H1 (cell line): ENCODE results near the gene SLMAP. TPM values are rescaled to one million over a fixed set of nuclear protein-coding genes. Genes with fewer than 3 reads are reported as not detected.

Source experiments
- CTCF ChIA-PET: fragments of 300-600 bp; sonication (Branson Sonifier 250); formaldehyde crosslinking; loops from one replicate; lab custom pipeline; 2021; ENCODE audit not compliant: partially characterized antibody; lab: Charles Lee
- POLR2A ChIA-PET: fragments of 300-600 bp; sonication (Branson Sonifier 250); formaldehyde crosslinking; loops from one replicate; lab custom pipeline; 2021; ENCODE audit warnings: inconsistent platforms; ENCODE audit not compliant: partially characterized antibody; lab: Charles Lee
- DNase-seq, 2 experiments: peaks; one replicate each; pipeline versions ENCODE4 v3.0.0 to v3.0.0-alpha.2; 2010 to 2022; ENCODE audit warnings: low spot score in 2 of 2, low read depth in 1 of 2, mixed read lengths in 1 of 2
- FAIRE-seq: peaks from 2 replicates; lab custom pipeline; 2011; peaks lifted over from hg19 to GRCh38; lab: Jason Lieb, UNC
- H2AFZ ChIP-seq: 2 replicates; pipeline ENCODE4 v1.8.1; 2012; ENCODE audit warnings: low read length, inconsistent platforms
- H2AK5ac ChIP-seq: 2 replicates; pipeline ENCODE4 v1.6.1; 2013; ENCODE audit warnings: low read depth, low read length
- H2BK120ac ChIP-seq: replicated peaks from 2 replicates; pipeline ENCODE3; 2013; ENCODE audit warnings: low read depth, low read length, inconsistent platforms
- H2BK12ac ChIP-seq: 2 replicates; pipeline ENCODE4 v1.6.1; 2013; ENCODE audit warnings: low read depth, low read length
- H2BK15ac ChIP-seq: 2 replicates; pipeline ENCODE4 v1.6.1; 2013; ENCODE audit warnings: low read length
- H2BK20ac ChIP-seq: 2 replicates; pipeline ENCODE4 v1.6.1; 2013; ENCODE audit warnings: low read length
- H2BK5ac ChIP-seq: 2 replicates; pipeline ENCODE4 v1.6.1; 2013; ENCODE audit warnings: low read depth, low read length
- H3K14ac ChIP-seq: 2 replicates; pipeline ENCODE4 v1.6.1; 2013; ENCODE audit warnings: inconsistent platforms; ENCODE audit not compliant: insufficient read length
- H3K18ac ChIP-seq: 2 replicates; pipeline ENCODE4 v1.6.1; 2013; ENCODE audit warnings: low read length; ENCODE audit errors: extremely low read depth
- H3K23ac ChIP-seq: 2 replicates; pipeline ENCODE4 v1.6.1; 2013; ENCODE audit warnings: inconsistent platforms; ENCODE audit not compliant: insufficient read length
- H3K23me2 ChIP-seq: 2 replicates; pipeline ENCODE4 v1.6.1; 2013; ENCODE audit warnings: low read depth, low read length
- H3K27ac ChIP-seq: 2 replicates; pipeline ENCODE4 v1.6.1; 2011; ENCODE audit warnings: low read depth, low read length, inconsistent platforms
- H3K27me3 ChIP-seq, 4 experiments: replicated peaks in 1 of 4; 1 replicate in 1 of 4; 2 replicates in 3 of 4; pipeline versions ENCODE4 v1.6.1 to v1.8.1; 2011 to 2013; ENCODE audit warnings: low read length in 3 of 4, mild to moderate bottlenecking in 3 of 4, inconsistent platforms in 2 of 4, mixed read lengths in 2 of 4, moderate library complexity in 1 of 4; ENCODE audit not compliant: control insufficient read depth in 3 of 4, insufficient read depth in 3 of 4; ENCODE audit errors: extremely low read depth in 1 of 4
- H3K36me3 ChIP-seq, 4 experiments: 2 replicates each; pipeline versions ENCODE4 v1.6.1 to v1.8.1; 2011 to 2013; ENCODE audit warnings: mild to moderate bottlenecking in 4 of 4, low read length in 3 of 4, moderate library complexity in 2 of 4, control low read depth in 1 of 4, inconsistent platforms in 1 of 4; ENCODE audit not compliant: insufficient read depth in 4 of 4, control insufficient read depth in 2 of 4
- H3K4ac ChIP-seq: replicated peaks from 2 replicates; pipeline ENCODE3; 2013; ENCODE audit warnings: low read length, low read depth, mixed read lengths, inconsistent platforms; ENCODE audit not compliant: insufficient read length
- H3K4me1 ChIP-seq, 4 experiments: replicated peaks in 1 of 4; 1 replicate in 1 of 4; 2 replicates in 3 of 4; pipeline versions ENCODE4 v1.6.1 to v1.8.1; 2011 to 2013; ENCODE audit warnings: low read length in 3 of 4, inconsistent platforms in 2 of 4, mixed read lengths in 1 of 4; ENCODE audit not compliant: insufficient read depth in 4 of 4, control insufficient read depth in 3 of 4
- H3K4me2 ChIP-seq, 2 experiments: 2 replicates each; pipeline versions ENCODE4 v1.6.1 to v1.8.1; 2011 to 2013; ENCODE audit warnings: low read depth in 2 of 2, low read length in 2 of 2, control low read depth in 1 of 2, inconsistent platforms in 1 of 2, mild to moderate bottlenecking in 1 of 2; ENCODE audit not compliant: insufficient read depth in 1 of 2
- H3K4me3 ChIP-seq, 4 experiments: fragments of 200-600, 300-600 bp in 1 of 4; sonication (generic), shearing (Covaris generic), sonication (Bioruptor Twin) in 1 of 4; 2 replicates each; pipeline versions ENCODE4 v1.5.1 to v1.8.1; 2011 to 2016; ENCODE audit warnings: low read length in 4 of 4, low read depth in 3 of 4, control low read depth in 2 of 4, inconsistent platforms in 2 of 4, mild to moderate bottlenecking in 2 of 4, mixed read lengths in 1 of 4, moderate library complexity in 1 of 4; ENCODE audit not compliant: insufficient read depth in 2 of 4; ENCODE audit errors: extremely low read depth in 1 of 4
- H3K56ac ChIP-seq: replicated peaks from 2 replicates; pipeline ENCODE3; 2013; ENCODE audit warnings: low read depth, mild to moderate bottlenecking, mixed read lengths, low read length, inconsistent platforms; ENCODE audit not compliant: insufficient read length
- H3K79me1 ChIP-seq: 2 replicates; pipeline ENCODE4 v1.6.1; 2013; ENCODE audit warnings: low read depth, low read length, control low read depth
- H3K79me2 ChIP-seq, 2 experiments: 2 replicates each; pipeline versions ENCODE4 v1.6.1 to v1.8.1; 2012 to 2013; ENCODE audit warnings: low read length in 2 of 2, mild to moderate bottlenecking in 2 of 2, inconsistent platforms in 1 of 2; ENCODE audit not compliant: insufficient read depth in 2 of 2, control insufficient read depth in 1 of 2
- H3K9ac ChIP-seq, 4 experiments: replicated peaks in 1 of 4; 1 replicate in 1 of 4; 2 replicates in 3 of 4; pipeline versions ENCODE4 v1.6.1 to v1.8.1; 2011 to 2013; ENCODE audit warnings: low read depth in 3 of 4, low read length in 3 of 4, control low read depth in 2 of 4, mild to moderate bottlenecking in 2 of 4, moderate library complexity in 2 of 4, inconsistent platforms in 1 of 4; ENCODE audit errors: extremely low read depth in 1 of 4
- H3K9me3 ChIP-seq, 2 experiments: 2 replicates each; pipeline versions ENCODE4 v1.6.1 to v1.8.1; 2012 to 2013; ENCODE audit warnings: mild to moderate bottlenecking in 2 of 2, moderate library complexity in 2 of 2, control low read depth in 1 of 2, inconsistent platforms in 1 of 2, low read depth in 1 of 2, low read length in 1 of 2, mixed read lengths in 1 of 2; ENCODE audit not compliant: insufficient read depth in 2 of 2
- H4K20me1 ChIP-seq, 2 experiments: replicated peaks in 1 of 2; 2 replicates each; pipeline versions ENCODE3 to v1.8.1; 2011 to 2013; ENCODE audit warnings: inconsistent platforms in 2 of 2, low read length in 2 of 2, mild to moderate bottlenecking in 1 of 2; ENCODE audit not compliant: insufficient read depth in 2 of 2, control insufficient read depth in 1 of 2
- H4K5ac ChIP-seq: 2 replicates; pipeline ENCODE4 v1.6.1; 2013; ENCODE audit warnings: low read length, low read depth, mixed read lengths, inconsistent platforms; ENCODE audit not compliant: insufficient read length
- H4K8ac ChIP-seq: 2 replicates; pipeline ENCODE4 v1.8.0; 2013; ENCODE audit warnings: mild to moderate bottlenecking, moderate library complexity, low read length, inconsistent platforms; ENCODE audit not compliant: insufficient read depth; ENCODE audit errors: extremely low read depth
- H4K91ac ChIP-seq: replicated peaks from 2 replicates; pipeline ENCODE3; 2013; ENCODE audit warnings: low read length, mixed read lengths, inconsistent platforms; ENCODE audit not compliant: insufficient read length
- CBX5 ChIP-seq: fragments of 300-800, 300-1000 bp; sonication (generic); IDR thresholded peaks from 2 replicates; pipeline ENCODE4 v1.7.1; 2016; ENCODE audit warnings: antibody characterized with exemption, low read length, low read depth
- CBX8 ChIP-seq: fragments of 300-800, 300-1000 bp; sonication (generic); IDR thresholded peaks from 2 replicates; pipeline ENCODE4 v1.7.1; 2016; ENCODE audit warnings: low read depth, low read length, borderline replicate concordance
- CHD1 ChIP-seq: IDR thresholded peaks from 2 replicates; pipeline ENCODE4 v1.6.1; 2012; ENCODE audit warnings: low read depth, low read length, improper control_type of control experiment
- CHD2 ChIP-seq: IDR thresholded peaks from 2 replicates; pipeline ENCODE4 v1.6.1; 2012; ENCODE audit warnings: low read length, improper control_type of control experiment
- CREB1 ChIP-seq: IDR thresholded peaks from 2 replicates; pipeline ENCODE4 v1.6.1; 2012; ENCODE audit warnings: inconsistent platforms
- EZH2 ChIP-seq: fragments of 200-600 bp; sonication (generic); IDR thresholded peaks from 2 replicates; pipeline ENCODE4 v1.7.1; 2012; ENCODE audit warnings: low read depth, mild to moderate bottlenecking, moderate library complexity, low read length, inconsistent platforms; ENCODE audit not compliant: severe bottlenecking
- KDM5A ChIP-seq: fragments of 200-600 bp; IDR thresholded peaks from 2 replicates; pipeline ENCODE4 v1.7.1; 2012; ENCODE audit warnings: mild to moderate bottlenecking, low read length, inconsistent platforms, mixed read lengths
- NRF1 ChIP-seq: IDR thresholded peaks from 2 replicates; pipeline ENCODE4 v1.6.1; 2011; ENCODE audit warnings: mild to moderate bottlenecking, low read depth, low read length, improper control_type of control experiment
- PHF8 ChIP-seq: fragments of 200-600 bp; sonication (generic); conservative IDR thresholded peaks from 2 replicates; pipeline ENCODE4 v1.7.1; 2012; ENCODE audit warnings: low read depth, mild to moderate bottlenecking, inconsistent platforms, low read length, moderate library complexity
- RNF2 ChIP-seq: fragments of 200-900, 300-1000 bp; sonication (generic); IDR thresholded peaks from 2 replicates; pipeline ENCODE4 v1.7.1; 2016; ENCODE audit warnings: borderline replicate concordance, low read depth, mild to moderate bottlenecking, antibody characterized with exemption, low read length; ENCODE audit not compliant: poor library complexity, severe bottlenecking; ENCODE audit errors: missing control alignments
- TBP ChIP-seq: IDR thresholded peaks from 2 replicates; pipeline ENCODE4 v1.6.1; 2011; ENCODE audit warnings: low read depth, low read length, improper control_type of control experiment
- WGBS, 2 experiments: shearing (Covaris generic) in 1 of 2; methylation state at CpG; one replicate each; pipeline versions ENCODE4 v1.1.6 to v1.1.7; 2013 to 2015; ENCODE audit warnings: low lambda C conversion rate in 2 of 2, mixed read lengths in 2 of 2, inconsistent platforms in 1 of 2, low coverage in 1 of 2, missing lambda C conversion rate in 1 of 2; ENCODE audit not compliant: insufficient replicate concordance in 2 of 2, insufficient coverage in 1 of 2, insufficient read length in 1 of 2; ENCODE audit errors: extremely low coverage in 1 of 2, missing lambda C conversion rate in 1 of 2; 5-methylcytosine and 5-hydroxymethylcytosine counted together
- polyA plus RNA-seq, 7 experiments: library from polyadenylated mRNA; depleted of rRNA in 3 of 7; stranded (reverse) in 5 of 7; unstranded in 2 of 7; fragments of >200 nt in 5 of 7; fragments of 200-250 nt in 2 of 7; gene quantifications; 1 replicate in 5 of 7; 2 replicates in 1 of 7; 4 replicates in 1 of 7; pipeline versions ENCODE4 v1.2.1 to v1.2.3, GENCODE V29; 2011 to 2013; ENCODE audit warnings: missing spikeins in 2 of 7, mixed read lengths in 2 of 7
- total RNA-seq: library from RNA; stranded (reverse); fragmentation: NEBNext Ultra II Directional; extraction: Animal tissue kit (Norgen Biotek cat#: 25700); gene quantifications from 2 replicates; pipeline ENCODE4 v1.2.1, GENCODE V29; 2021

The SLMAP gene
- total and polyA plus RNA-seq, 2 of the 8 experiments (the other 6 are each of a cell fraction or from before 2014, with no cell fraction given) = 13.6 to 70.4 TPM

DNA sequence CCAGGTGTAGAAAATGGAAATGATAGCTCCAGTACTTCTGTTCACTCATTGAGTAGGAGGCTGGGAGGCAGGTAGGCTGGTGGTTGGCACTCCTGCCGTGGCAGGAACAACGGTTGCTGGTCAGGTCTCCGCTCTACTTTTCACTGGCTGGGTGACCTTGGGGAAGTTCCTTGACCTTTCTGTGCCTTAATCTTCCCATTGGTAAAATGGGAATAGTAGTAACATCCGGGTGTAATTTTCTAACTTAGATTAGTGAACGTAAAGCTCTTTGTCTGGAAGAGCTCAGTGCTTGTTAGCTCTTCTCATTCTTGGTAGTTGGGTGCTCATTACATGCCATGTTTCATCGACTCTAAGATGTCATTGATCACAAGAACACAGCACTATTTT is 206.3 kb downstream of the SLMAP start:
- Histone ChIP-seq H4K5ac (no peak overlapping the region), H3K79me2 (no peaks in the 10 kb centered on the region), H3K79me1 (no peaks in the 10 kb centered on the region), H4K20me1 (no peaks in the 10 kb centered on the region), H3K27ac (no peak overlapping the region), H2BK120ac (no peak overlapping the region), H3K56ac (no peak overlapping the region), H4K8ac (no peak overlapping the region), H3K23me2 (no peaks in the 10 kb centered on the region), H3K4me2 (no peak overlapping the region), H2AFZ (no peak overlapping the region), H3K27me3 (no peaks in the 10 kb centered on the region), H3K36me3 (no peaks in the 10 kb centered on the region), H3K9ac (no peak overlapping the region), H2BK15ac (no peak overlapping the region), H2AK5ac (no peak overlapping the region), H3K23ac (no peak overlapping the region), H2BK12ac (peak overlapping the region; percentile 64; the same call in 1 of the 2 replicates), H2BK20ac (no peak overlapping the region), H3K4ac (no peak overlapping the region), H4K91ac (no peak overlapping the region), H3K4me1 (peaks cover 0 to 3% (median 0%) of the 10 kb centered on the region in 4 experiments; a peak in 2 of 7 replicates), H3K14ac (no peak overlapping the region), H2BK5ac (no peak overlapping the region), H3K18ac (no peak overlapping the region), H3K9me3 (no peaks in the 10 kb centered on the region), H3K4me3 (no peak overlapping the region)
- no peak for FAIRE-seq
- WGBS, 2 experiments = 90% methylated on average over 6 of the region's 6 CpGs; no CpG with 5 or more reads in 1 of the 2 experiments
- POLR2A ChIA-PET = interaction anchor here (1.0 to 1.5 kb wide), 4 partner anchors 9 to 35 kb away, joined by 3 to 4 read pairs (median 4); no protein-coding TSS in a partner anchor
- DNase-seq = no peak
- CTCF ChIA-PET = interaction anchor here (0.6 to 2.0 kb wide), 29 partner anchors 10 to 1139 kb away, joined by 3 to 10 read pairs (median 4); no protein-coding TSS in a partner anchor
- TF ChIP-seq CBX8 (no peak), EZH2 (no peak), RNF2 (no peak), CHD2 (no peak), PHF8 (no peak), CBX5 (no peak), CREB1 (no peak), TBP (no peak), CHD1 (no peak), KDM5A (no peak), NRF1 (no peak)
